Measurements from ENCODE around the gene SMAD5. TPM values are rescaled to one million over a fixed set of nuclear protein-coding genes. Genes with fewer than 3 reads are reported as not detected.

The SMAD5 gene
- total RNA-seq, 1 donor from 2014 or later = 40.1 TPM

DNA sequence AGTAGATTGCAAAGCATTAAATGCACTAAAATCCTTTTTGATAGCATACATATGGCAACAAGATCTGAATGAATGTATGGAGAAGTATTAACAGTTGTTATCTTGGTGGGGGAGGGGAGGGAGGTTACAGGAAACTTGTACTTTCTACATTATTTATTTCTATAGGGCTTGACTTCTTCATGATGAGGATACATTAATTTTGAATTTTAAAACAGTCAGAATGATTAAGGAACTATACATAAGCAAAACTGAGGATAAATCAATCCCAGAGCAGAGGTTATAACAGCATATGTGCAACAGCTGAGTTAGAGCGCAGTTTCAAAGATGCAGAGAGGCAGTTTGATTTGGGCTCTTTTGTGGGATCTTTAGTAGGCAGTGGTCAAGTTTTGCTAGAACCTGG lies 23.9 kb upstream of the SMAD5 start:
- Histone ChIP-seq H3K36me3 (ENCODE audit: control insufficient read depth, insufficient read depth, low read length) (no peaks in the 10 kb centered on the region), H3K4me3 (ENCODE audit: low read depth, low read length) (no peak overlapping the region), H3K27me3 (ENCODE audit: control insufficient read depth, insufficient read depth, low read length) (no peaks in the 10 kb centered on the region)
- TF ChIP-seq, protein P1, sequence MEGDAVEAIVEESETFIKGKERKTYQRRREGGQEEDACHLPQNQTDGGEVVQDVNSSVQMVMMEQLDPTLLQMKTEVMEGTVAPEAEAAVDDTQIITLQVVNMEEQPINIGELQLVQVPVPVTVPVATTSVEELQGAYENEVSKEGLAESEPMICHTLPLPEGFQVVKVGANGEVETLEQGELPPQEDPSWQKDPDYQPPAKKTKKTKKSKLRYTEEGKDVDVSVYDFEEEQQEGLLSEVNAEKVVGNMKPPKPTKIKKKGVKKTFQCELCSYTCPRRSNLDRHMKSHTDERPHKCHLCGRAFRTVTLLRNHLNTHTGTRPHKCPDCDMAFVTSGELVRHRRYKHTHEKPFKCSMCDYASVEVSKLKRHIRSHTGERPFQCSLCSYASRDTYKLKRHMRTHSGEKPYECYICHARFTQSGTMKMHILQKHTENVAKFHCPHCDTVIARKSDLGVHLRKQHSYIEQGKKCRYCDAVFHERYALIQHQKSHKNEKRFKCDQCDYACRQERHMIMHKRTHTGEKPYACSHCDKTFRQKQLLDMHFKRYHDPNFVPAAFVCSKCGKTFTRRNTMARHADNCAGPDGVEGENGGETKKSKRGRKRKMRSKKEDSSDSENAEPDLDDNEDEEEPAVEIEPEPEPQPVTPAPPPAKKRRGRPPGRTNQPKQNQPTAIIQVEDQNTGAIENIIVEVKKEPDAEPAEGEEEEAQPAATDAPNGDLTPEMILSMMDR (IDR thresholded peaks at IDR 0.05; ENCODE audit: insufficient read depth, low read length, poor library complexity, severe bottlenecking) = no peak
- DNase-seq (ENCODE audit: low read depth) = no peak

DNA sequence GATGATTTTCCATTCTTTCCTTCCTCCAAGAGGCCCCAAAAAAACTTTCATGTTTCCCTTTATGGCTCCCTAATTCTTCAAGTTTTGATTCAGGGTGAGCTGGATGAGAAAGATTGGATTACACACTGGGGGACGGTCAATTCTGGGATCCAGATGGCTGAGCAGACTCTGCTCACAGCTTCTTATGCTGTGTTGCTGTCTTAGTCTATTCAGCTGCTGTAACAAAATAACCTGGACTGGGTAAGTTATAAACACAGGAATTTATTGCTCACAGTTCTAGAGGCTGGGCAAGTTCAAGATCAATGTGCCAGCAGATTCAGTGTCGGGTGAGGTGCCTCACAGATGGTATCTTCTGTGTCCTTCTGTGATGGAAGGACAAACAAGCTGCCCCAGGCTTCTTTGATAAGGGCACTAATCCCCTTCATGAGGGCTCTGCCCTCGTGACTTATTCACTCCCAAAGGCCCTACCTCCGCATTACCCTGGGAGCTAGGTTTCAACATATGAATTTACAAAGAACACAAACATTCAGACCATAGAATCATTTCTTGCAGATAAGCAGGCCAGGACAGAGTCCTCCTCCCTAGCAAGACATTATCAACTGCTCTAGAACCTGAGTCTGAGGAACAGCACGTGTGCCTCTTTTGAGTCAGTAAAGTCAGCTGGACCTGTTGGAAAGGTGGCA lies 23.1 kb upstream of the SMAD5 start:
- H3K36me3 ChIP-seq (ENCODE audit: control insufficient read depth, insufficient read depth, low read length) = no peaks in the 10 kb centered on the region
- H3K4me3 ChIP-seq (ENCODE audit: low read depth, low read length) = no peak overlapping the region
- TF ChIP-seq, protein P1 (IDR thresholded peaks at IDR 0.05; ENCODE audit: insufficient read depth, low read length, poor library complexity, severe bottlenecking) = no peak
- no peaks in the 10 kb centered on the region for H3K27me3 ChIP-seq (ENCODE audit: control insufficient read depth, insufficient read depth, low read length)
- DNase-seq (ENCODE audit: low read depth) = no peak

DNA sequence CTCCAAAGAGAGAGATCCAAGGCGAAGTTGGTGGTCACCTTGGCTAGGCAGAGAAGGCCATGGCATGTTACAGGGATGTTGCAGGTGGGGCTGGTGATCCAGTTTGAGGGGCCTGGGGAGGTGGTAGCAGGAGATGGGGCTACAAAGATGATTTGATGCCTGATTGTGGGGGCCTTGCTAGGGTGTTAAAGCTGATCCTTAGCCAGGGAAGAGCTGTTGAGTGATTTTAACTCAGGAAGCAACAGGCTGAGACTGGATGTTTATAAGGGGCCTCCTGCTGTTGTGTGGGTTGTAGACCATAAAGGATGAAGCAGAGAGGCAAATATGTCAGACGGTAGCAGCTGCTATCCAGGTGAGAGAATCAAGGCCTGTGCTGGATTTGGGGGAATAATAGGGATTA lies 19.0 kb upstream of the SMAD5 start:
- Histone ChIP-seq H3K4me3 (ENCODE audit: low read depth, low read length) (no peak overlapping the region), H3K36me3 (ENCODE audit: control insufficient read depth, insufficient read depth, low read length) (no peaks in the 10 kb centered on the region), H3K27me3 (ENCODE audit: control insufficient read depth, insufficient read depth, low read length) (peaks cover 2% of the 10 kb centered on the region)
- TF ChIP-seq, protein P1 (IDR thresholded peaks at IDR 0.05; ENCODE audit: insufficient read depth, low read length, poor library complexity, severe bottlenecking) = no peak
- no peak for DNase-seq (ENCODE audit: low read depth)

DNA sequence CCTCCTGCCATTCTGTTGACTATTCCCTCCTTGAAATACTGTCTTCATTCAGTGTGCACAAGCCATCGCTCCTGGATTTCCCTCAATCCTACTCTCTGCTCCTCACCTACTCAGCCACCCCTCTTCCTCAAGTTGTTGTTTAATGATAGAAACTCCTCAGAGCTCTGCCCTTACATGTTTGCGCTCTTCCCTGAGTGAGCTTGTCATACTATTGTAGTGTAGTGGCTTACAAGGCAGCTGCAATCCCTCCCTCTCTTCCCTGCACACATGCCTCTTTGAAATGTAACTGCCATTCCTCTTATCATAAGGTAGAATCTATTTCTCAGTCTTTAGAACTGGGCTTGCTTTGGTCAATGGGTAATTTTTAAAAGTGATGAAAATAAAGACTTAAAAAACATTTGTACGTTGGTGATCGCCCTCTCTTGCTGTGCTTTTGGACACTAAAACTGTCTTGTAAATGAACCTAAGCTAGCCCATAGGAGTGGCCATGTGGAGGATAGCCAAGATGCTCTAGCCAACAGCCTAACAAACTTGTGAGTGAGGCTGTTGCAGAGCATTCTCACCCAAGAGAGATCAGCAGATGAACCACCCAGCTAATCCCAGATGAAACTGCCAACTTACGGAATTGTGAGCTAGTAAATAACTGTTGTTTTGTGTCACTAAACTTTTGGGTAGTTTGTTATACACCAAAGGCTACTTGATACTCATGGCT lies 18.1 kb upstream of the SMAD5 start:
- Histone ChIP-seq H3K27me3 (ENCODE audit: control insufficient read depth, insufficient read depth, low read length) (peaks cover 2% of the 10 kb centered on the region), H3K4me3 (ENCODE audit: low read depth, low read length) (no peak overlapping the region), H3K36me3 (ENCODE audit: control insufficient read depth, insufficient read depth, low read length) (no peaks in the 10 kb centered on the region)
- DNase-seq (ENCODE audit: low read depth) = no peak
- TF ChIP-seq, protein P1 (IDR thresholded peaks at IDR 0.05; ENCODE audit: insufficient read depth, low read length, poor library complexity, severe bottlenecking) = no peak

DNA sequence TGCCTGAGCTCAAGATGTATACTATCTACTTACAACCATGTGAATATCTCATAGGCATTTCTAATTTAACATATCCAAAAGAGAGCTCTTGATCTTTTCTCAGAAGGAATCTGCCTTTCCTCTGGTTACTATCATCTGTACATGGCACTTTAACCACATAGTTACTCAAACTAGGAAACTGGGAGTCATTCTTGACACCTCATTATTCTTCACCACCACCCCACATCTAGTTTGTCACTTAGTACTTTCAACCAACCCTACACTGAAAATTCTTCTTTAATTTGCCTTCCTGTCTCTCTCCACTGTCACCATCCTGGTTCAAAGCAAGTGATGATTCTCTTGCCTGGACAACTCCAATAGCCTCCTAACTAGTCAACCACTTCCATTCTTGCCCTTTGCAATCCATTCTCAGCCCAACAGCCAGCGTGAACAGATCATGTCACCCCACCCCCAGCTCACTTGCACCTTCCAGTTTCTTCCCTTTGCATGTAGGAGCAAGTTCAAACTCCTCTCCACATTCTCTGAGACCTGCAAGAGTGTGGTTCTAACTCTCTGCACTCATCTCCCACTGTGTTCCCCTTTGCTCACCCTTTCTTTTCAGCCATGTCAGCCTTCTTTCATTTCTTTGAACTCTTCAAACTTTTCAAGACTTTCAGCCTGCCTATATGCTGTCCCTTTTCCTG lies 17.3 kb upstream of the SMAD5 start:
- no peak for DNase-seq (ENCODE audit: low read depth)
- TF ChIP-seq, protein P1 (IDR thresholded peaks at IDR 0.05; ENCODE audit: insufficient read depth, low read length, poor library complexity, severe bottlenecking) = no peak
- H3K36me3 ChIP-seq (ENCODE audit: control insufficient read depth, insufficient read depth, low read length) = no peaks in the 10 kb centered on the region
- H3K27me3 ChIP-seq (ENCODE audit: control insufficient read depth, insufficient read depth, low read length) = peaks cover 2% of the 10 kb centered on the region
- no peak overlapping the region for H3K4me3 ChIP-seq (ENCODE audit: low read depth, low read length)
